Endothelial cell (in vitro differentiated cells): ENCODE measurements around the gene SYNE2. TPM values are rescaled to one million over a fixed set of nuclear protein-coding genes. Genes with fewer than 3 reads are reported as not detected.

Source experiments
- DNase-seq: peaks from one replicate; pipeline ENCODE4 v3.0.0; 2021; ENCODE audit warnings: low spot score
- H3K27ac Mint-ChIP-seq: one replicate; pipeline ENCODE4 v1.8.0; 2021; ENCODE audit warnings: mixed read lengths, inconsistent platforms; ENCODE audit not compliant: unreplicated experiment
- H3K27me3 Mint-ChIP-seq: one replicate; pipeline ENCODE4 v1.8.0; 2021; ENCODE audit warnings: mild to moderate bottlenecking, moderate library complexity, mixed read lengths, inconsistent platforms; ENCODE audit not compliant: unreplicated experiment
- H3K36me3 Mint-ChIP-seq: one replicate; pipeline ENCODE4 v1.8.0; 2021; ENCODE audit warnings: mild to moderate bottlenecking, low read depth, mixed read lengths, inconsistent platforms; ENCODE audit not compliant: unreplicated experiment
- H3K4me1 Mint-ChIP-seq: one replicate; pipeline ENCODE4 v1.8.0; 2021; ENCODE audit warnings: mild to moderate bottlenecking, mixed read lengths, inconsistent platforms; ENCODE audit not compliant: unreplicated experiment
- H3K4me3 Mint-ChIP-seq: one replicate; pipeline ENCODE4 v1.8.0; 2021; ENCODE audit warnings: mild to moderate bottlenecking, mixed read lengths, inconsistent platforms; ENCODE audit not compliant: unreplicated experiment
- H3K9me3 Mint-ChIP-seq: one replicate; pipeline ENCODE4 v1.8.0; 2021; ENCODE audit warnings: mixed read lengths, inconsistent platforms; ENCODE audit not compliant: unreplicated experiment
- CTCF ChIP-seq: fragments of 200-600 bp; sonication (generic); IDR thresholded peaks from one replicate; pipeline ENCODE4 v1.5.0; 2021; ENCODE audit warnings: antibody characterized with exemption; ENCODE audit not compliant: unreplicated experiment
- total RNA-seq: library from RNA; stranded (reverse); fragmentation: NEBNext Ultra II Directional; extraction: Animal tissue kit (Norgen Biotek cat#: 25700); gene quantifications from one replicate; pipeline ENCODE4 v1.2.1, GENCODE V29; 2021; ENCODE audit not compliant: unreplicated experiment

SYNE2 gene
- total RNA-seq, 1 donor from 2014 or later = 35.9 TPM

GRCh38 chr14:64202716-64203115 lies 349.9 kb downstream of the SYNE2 start:
- no peaks in the 10 kb centered on the region for H3K9me3 Mint-ChIP-seq
- DNase-seq = no peak
- H3K27ac Mint-ChIP-seq = no peak overlapping the region
- no peaks in the 10 kb centered on the region for H3K36me3 Mint-ChIP-seq
- peaks cover 3% of the 10 kb centered on the region for H3K27me3 Mint-ChIP-seq
- TF ChIP-seq CTCF = no peak
- no peak overlapping the region for H3K4me3 Mint-ChIP-seq
- H3K4me1 Mint-ChIP-seq = peaks cover 7% of the 10 kb centered on the region

- Mint-ChIP-seq H3K4me1 (peaks cover 7% of the 10 kb centered on the region), H3K27ac (no peak overlapping the region), H3K9me3 (no peaks in the 10 kb centered on the region), H3K4me3 (no peak overlapping the region), H3K27me3 (peaks cover 3% of the 10 kb centered on the region), H3K36me3 (no peaks in the 10 kb centered on the region)
- DNase-seq = no peak
- no peak for TF ChIP-seq CTCF
Measured at GRCh38 chr14:64203366-64204006, 350.7 kb downstream of the SYNE2 start.

GRCh38 chr14:64208261-64208660 lies 355.5 kb downstream of the SYNE2 start:
- Mint-ChIP-seq H3K36me3 (peaks cover 4% of the 10 kb centered on the region), H3K9me3 (no peaks in the 10 kb centered on the region), H3K4me3 (peak overlapping the region; percentile 21), H3K27me3 (no peaks in the 10 kb centered on the region), H3K4me1 (no peaks in the 10 kb centered on the region), H3K27ac (no peak overlapping the region)
- no peak for DNase-seq
- no peak for TF ChIP-seq CTCF

- no peak overlapping the region for H3K27ac Mint-ChIP-seq
- H3K4me1 Mint-ChIP-seq = no peaks in the 10 kb centered on the region
- TF ChIP-seq CTCF = no peak
- peak overlapping the region; percentile 21 for H3K4me3 Mint-ChIP-seq
- no peaks in the 10 kb centered on the region for H3K27me3 Mint-ChIP-seq
- H3K9me3 Mint-ChIP-seq = no peaks in the 10 kb centered on the region
- H3K36me3 Mint-ChIP-seq = peaks cover 4% of the 10 kb centered on the region
- no peak for DNase-seq
Measured at GRCh38 chr14:64208981-64209380, 356.2 kb downstream of the SYNE2 start.

GRCh38 chr14:64209444-64210131 lies 356.8 kb downstream of the SYNE2 start:
- Mint-ChIP-seq H3K27me3 (no peaks in the 10 kb centered on the region), H3K9me3 (no peaks in the 10 kb centered on the region), H3K4me3 (no peak overlapping the region), H3K36me3 (peaks cover 4% of the 10 kb centered on the region), H3K4me1 (no peaks in the 10 kb centered on the region), H3K27ac (no peak overlapping the region)
- no peak for TF ChIP-seq CTCF
- DNase-seq = no peak
